NCI-H187 treated with DMSO at 0.1 percent for 48 hours (cell line): ENCODE results near the gene FAM131A.
A peak's percentile ranks its signal among the peaks of the same experiment; 100 is the strongest.

Experiments used
- DNase-seq: peaks from one replicate; lab custom pipeline; 2025; lab: John Stamatoyannopoulos, UW

The FAM131A gene

DNA sequence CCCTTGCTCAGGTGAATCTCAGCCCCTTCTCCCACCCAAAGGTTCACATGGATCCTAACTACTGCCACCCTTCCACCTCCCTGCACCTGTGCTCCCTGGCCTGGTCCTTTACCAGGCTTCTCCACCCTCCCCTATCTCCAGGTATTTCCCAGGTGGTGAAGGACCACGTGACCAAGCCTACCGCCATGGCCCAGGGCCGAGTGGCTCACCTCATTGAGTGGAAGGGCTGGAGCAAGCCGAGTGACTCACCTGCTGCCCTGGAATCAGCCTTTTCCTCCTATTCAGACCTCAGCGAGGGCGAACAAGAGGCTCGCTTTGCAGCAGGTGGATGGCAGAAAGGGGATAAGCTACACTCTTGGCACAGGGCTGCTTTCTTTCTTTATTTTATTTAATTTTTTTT is 4.5 kb downstream of the FAM131A start:
- DNase-seq: peak; percentile 17

DNA sequence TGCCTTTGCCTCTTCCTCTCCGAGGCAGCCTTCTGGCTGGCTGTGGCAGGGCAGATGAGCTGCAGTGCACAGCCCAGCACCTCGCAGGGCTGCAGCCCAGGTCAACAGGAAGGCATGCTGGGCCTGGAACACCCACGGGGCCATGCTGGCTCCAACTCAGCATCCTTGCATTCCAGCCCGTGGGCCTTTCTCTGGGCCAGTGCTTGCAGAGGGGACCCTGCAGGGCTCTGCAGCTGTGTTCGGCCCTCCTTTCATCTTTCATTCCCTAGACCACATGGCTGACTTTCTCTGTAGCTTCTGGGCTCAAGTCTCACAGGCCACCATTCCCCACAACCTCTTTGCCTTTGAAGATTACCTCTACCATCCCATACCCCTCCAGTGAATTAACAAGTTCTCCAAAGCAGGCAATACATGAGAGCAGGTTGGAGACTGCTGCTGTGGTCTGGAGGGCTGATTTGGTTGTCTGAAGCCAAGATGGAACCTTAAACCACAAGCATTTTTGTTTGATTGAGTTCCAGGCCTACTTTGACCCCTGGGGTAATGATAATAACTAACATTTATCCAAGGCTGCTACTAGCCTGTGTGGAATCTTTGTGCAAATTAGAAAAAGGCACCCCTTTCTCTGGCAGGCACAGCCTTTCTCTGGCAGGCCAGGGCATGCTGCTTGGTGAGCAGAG is 5.9 kb downstream of the FAM131A start:
- no peak for DNase-seq

DNA sequence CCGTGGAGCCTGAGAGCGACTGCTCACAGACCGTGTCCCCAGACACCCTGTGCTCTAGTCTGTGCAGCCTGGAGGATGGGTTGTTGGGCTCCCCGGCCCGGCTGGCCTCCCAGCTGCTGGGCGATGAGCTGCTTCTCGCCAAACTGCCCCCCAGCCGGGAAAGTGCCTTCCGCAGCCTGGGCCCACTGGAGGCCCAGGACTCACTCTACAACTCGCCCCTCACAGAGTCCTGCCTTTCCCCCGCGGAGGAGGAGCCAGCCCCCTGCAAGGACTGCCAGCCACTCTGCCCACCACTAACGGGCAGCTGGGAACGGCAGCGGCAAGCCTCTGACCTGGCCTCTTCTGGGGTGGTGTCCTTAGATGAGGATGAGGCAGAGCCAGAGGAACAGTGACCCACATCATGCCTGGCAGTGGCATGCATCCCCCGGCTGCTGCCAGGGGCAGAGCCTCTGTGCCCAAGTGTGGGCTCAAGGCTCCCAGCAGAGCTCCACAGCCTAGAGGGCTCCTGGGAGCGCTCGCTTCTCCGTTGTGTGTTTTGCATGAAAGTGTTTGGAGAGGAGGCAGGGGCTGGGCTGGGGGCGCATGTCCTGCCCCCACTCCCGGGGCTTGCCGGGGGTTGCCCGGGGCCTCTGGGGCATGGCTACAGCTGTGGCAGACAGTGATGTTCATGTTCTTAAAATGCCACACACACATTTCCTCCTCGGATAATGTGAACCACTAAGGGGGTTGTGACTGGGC is 7.3 kb downstream of the FAM131A start:
- no peak for DNase-seq

- DNase-seq: peak; percentile 17
These were observed 8.1 kb downstream of the FAM131A start for GRCh38 chr3:184345317-184346144.

GRCh38 chr3:184346480-184347190 is 9.2 kb downstream of the FAM131A start:
- DNase-seq: no peak

DNA sequence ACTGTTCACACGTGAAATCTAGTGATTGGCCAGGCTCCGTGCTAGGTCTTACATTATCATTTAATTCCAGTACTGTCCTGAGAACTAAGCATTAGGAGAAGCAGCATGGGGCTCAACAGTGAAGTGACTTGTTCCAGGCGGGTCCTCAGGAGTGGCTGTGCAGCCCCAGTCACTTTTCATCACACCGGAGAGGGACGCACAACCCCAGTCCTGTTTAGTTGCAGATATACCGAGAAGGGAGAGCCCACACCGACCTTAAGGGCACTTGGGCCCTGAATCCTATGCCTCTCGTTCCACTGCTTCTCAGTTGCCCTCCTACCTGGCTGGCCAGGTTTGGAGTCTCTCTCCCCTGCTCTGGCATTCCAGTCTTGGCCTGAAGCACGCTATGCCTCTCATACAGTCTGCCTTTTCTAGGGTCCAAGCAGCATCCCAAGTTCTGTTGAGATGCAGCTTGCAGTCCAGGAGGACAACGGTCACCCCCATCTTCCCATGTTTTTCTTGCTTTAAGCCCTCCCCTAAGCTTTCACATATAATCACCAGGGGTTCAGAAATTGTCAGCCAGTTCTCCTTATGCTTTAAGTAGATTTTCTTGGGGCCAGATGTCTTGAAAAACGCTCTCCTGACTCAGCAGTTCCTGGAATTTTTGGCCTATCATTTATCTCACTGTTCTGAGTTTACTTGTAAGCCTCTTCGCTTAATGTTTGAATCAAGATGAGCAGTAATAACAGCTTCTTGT is 10.1 kb downstream of the FAM131A start:
- no peak for DNase-seq

DNA sequence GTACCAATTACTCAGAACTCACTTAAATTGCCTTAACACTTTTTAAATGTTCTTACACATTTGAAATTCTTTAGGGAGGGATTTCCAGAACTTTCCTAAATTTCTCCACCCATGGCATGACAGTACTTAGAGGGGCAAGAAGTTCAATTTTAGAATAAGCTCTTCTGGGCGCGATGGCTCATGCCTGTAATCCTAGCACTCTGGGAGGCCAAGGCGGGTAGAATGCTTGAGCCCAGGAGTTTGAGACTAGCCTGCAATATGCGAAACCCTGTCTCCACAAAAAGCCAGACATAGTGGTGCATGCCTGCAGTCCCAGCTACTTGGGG is 10.6 kb downstream of the FAM131A start:
- no peak for DNase-seq

DNA sequence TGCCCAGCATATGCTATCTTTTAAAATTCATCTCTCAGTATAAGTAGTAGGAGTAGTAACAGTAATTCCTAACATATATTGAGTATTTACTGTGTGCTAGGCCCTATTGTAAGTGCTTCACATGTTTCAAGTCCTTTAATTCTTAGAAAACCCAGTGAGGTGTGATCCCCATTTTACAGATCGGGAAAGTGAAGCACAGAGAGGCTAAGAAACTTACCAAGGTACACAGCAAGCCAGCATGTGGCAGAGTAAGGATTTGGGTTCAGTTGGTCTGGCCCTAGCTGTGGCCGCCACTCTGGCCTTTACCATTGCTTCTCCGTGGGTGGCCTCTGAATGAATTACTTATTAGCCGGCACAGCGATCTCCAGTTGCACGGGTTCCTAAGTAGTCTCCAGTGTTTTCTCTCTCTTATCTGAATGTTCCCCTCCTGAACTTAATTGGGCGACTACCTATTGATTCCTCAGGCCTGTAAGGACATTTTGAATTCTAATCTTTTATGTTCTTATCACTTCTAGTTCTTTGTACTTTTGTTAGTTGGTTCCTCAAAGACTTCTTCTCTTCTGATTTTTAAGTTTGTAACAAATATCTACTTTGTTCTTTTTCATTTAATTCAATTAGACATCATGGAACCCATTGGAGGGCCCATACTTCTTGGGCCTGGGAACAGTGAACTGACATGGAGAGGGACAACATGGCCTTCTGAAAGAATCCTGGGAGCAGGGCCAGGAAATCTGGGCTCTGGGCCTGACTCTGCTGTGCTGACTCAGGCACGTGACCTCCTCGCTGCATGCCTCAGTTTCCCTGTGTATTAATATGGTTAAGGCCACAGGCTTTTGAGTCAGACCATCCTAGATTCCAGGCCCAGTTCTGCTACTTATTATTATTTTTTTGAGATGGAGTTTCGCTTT is 12.4 kb downstream of the FAM131A start:
- no peak for DNase-seq

GRCh38 chr3:184350618-184351017 is 13.2 kb downstream of the FAM131A start:
- DNase-seq: no peak

DNA sequence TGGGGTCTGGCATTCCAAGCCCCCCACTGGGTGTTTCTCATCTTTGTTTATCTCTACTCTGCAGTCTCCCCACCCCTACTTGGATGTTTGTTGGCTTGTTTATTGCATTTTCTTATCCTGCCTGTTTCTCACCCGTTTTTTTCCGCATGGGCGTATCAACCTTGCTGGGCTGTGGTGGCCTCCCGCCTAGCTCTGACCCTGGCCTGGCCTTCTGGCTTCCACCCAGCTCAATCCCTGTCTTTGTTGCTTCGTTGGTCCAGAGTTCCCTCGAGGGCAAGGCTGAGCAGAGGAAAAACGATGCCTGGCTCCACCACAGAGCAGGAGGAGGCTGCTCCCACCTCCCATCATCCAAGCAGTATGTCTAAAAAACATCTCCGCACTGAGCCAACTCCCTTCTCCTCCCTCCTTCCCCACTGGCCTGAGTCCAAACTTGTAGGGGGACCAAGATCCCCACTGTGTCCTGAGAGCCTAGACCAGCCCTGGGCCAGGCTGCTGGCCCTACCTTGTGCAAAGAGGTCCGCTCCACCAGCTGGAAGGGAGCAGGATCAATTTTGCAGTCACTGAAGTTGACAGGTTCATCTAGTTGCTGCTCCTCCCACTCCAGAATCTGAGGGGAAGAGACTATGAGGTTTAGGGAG is 14.2 kb downstream of the FAM131A start:
- DNase-seq: no peak

DNA sequence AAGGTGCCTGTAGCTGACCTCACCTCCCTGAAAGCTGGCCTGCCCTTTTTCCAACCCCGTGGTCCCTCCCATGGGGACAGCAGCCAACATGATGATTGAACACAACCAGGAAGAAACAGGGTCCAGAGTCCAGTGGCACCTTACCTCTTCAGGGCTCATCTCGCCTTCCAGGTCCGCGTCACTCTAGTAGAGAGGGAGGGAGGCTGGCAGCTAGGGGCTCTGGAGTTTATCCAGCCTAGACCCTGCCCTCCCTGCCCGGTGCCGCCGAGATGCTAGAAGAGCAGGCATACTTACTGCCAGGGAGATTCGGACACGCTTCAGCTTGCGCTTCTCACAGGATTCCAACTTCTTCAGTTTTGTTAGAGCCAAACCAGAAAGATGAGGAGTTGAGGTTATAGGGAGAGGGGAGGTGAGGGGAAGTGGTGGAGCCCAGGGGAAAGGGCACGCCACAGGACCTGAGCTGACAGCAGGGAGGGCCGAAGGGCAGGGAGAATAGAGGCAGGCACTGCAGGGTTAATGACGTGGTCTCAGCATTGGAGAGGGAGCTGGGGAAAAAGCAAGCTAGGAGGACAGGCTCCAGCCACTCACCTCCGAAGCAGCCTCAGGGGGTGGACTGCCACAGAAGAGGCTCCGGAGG is 14.9 kb downstream of the FAM131A start:
- no peak for DNase-seq

GRCh38 chr3:184352897-184353545 is 15.6 kb downstream of the FAM131A start:
- DNase-seq: no peak

GRCh38 chr3:184353546-184353941 is 16.1 kb downstream of the FAM131A start:
- no peak for DNase-seq

DNA sequence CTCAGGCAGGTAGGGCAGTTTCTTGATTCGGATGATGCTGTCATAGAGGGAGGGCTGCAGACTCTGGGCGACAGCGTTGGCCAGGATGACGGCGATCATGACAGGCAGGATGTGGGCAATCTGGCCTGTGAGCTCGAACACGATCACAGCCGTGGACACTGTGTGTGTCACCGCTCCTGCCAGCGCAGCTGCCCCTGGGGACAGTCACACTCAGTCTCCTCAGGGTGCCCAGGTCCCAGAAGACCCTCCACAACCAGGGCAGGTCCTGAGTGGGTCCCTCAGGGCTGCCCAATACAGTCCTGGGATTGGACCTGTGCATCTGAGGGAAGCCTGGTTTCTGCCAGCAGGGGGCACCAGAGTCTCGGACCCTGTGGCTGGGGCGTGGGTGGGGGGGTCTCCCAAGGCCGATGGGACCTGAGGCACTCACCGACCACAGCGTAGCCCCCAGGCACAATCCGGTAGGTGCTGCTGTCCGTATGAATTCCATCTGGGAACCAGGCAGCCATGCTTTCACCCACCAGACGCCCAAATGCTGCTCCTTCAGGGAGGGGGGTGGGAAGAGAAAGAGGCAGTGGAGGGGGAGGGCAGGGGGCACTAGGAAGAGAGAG is 16.8 kb downstream of the FAM131A start:
- no peak for DNase-seq

GRCh38 chr3:184354754-184355153 is 17.4 kb downstream of the FAM131A start:
- no peak for DNase-seq

DNA sequence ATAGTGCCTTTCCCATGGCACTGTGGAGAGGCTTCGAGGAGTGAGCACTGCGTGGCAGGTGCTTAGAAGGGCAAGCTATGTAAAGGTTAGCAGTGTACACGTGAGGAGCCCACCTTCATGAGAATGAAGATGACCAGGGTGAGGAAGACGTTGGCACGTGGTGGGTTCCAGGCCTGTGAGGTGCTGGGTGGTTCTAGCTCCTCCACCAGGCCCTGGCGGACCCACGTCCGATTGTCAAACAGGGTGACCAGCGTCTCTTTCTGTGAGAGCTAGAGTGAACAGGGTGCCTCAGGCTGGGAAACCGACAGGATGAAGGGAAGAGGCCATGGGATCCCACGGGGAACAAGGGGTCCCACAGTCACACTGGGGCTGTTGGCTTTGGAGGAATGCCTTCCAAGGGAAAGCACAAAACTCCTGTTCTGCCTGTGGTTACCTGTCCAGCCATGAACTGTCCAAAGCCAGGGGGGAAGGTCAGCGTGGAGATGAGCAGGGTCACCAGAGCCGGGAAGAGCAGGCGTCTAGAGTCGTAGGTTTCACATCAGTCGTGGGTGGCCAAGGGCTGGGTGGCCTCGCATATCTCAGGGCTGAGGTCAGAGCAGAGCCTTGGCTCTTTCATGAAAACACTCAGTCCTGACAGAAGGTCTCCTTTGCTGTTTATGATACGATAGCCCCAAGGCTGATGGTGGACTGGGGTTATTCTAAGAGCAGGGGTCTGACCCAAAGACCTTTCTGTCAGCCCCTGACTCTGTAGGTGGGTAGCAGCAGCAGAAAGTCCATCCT is 18.1 kb downstream of the FAM131A start:
- DNase-seq: no peak

DNA sequence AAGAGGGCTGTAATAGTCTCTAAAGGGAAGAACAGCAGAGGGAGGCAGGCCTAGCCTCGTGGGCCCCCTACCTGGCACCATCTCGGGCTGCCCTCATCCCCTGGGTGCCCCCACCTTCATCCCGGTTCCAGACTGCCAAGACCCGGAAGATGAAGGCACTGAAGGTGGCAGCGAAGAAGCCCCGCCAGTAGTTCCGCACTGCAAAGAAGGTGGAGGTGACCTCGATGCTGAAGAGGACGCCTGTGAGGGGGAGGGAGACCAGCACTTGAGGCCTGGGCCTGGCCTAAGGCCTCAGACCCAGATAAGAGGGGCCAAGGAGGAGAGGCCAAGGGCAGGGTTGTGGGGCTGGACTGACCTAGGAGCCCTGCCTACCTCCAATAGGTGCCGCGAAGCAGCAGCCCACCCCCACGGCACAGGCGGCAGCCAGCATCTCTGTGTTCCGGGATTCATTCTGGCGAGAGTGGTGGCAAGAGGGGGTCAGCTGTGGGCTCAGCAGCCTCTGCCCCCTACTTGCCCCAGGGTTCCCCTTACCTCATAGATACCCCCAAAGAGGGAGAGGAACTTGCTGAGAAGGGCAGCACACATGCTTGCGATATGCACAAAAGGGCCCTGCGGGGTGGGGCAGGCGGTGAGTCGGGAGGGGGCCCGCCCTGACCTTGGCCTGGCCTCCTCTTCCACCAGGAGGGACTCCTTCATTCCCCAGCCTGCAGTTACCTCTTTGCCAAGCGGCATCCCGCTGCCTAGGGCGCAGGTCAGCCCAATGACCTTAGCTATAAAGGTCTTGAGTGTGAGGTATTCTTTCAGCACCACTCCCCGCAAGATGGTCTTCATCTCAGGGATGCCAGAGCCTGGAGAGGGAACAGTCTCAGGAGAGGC is 20.1 kb downstream of the FAM131A start:
- no peak for DNase-seq
